GM23248 (cell line): ENCODE results near the gene RGL4. TPM values are rescaled to one million over a fixed set of nuclear protein-coding genes. Genes with fewer than 3 reads are reported as not detected.

ENCODE experiments used
- DNase-seq: peaks from one replicate; pipeline ENCODE4 v3.0.0-alpha.2; 2015
- H2AFZ ChIP-seq: fragments of 200-600 bp; sonication (generic); 2 replicates; pipeline ENCODE4 v1.6.1; 2016; ENCODE audit warnings: antibody characterized with exemption
- H3F3A ChIP-seq: fragments of 200-600 bp; sonication (generic); 2 replicates; pipeline ENCODE4 v1.6.1; 2016; ENCODE audit warnings: mild to moderate bottlenecking, antibody characterized with exemption, mixed run types; ENCODE audit not compliant: insufficient read depth
- H3K27ac ChIP-seq: fragments of 200-600 bp; sonication (generic); 2 replicates; pipeline ENCODE4 v1.5.1; 2016; ENCODE audit warnings: mild to moderate bottlenecking
- H3K27me3 ChIP-seq: fragments of 200-600 bp; sonication (generic); replicated peaks from 2 replicates; pipeline ENCODE4 v1.6.1; 2016; ENCODE audit warnings: mild to moderate bottlenecking; ENCODE audit not compliant: insufficient read depth
- H3K36me3 ChIP-seq: fragments of 200-600 bp; sonication (generic); 2 replicates; pipeline ENCODE4 v1.6.1; 2016; ENCODE audit warnings: low read depth, mild to moderate bottlenecking
- H3K4me1 ChIP-seq: fragments of 200-600 bp; sonication (generic); 2 replicates; pipeline ENCODE4 v1.6.1; 2016; ENCODE audit warnings: mild to moderate bottlenecking; ENCODE audit not compliant: insufficient read depth
- H3K4me2 ChIP-seq: fragments of 200-600 bp; sonication (generic); one replicate; pipeline ENCODE4 v1.6.1; 2016; ENCODE audit warnings: mild to moderate bottlenecking; ENCODE audit not compliant: unreplicated experiment
- H3K4me3 ChIP-seq: fragments of 200-600 bp; sonication (generic); 2 replicates; pipeline ENCODE4 v1.5.1; 2016; ENCODE audit warnings: mild to moderate bottlenecking
- H3K79me2 ChIP-seq: fragments of 200-600 bp; sonication (generic); 2 replicates; pipeline ENCODE4 v1.6.1; 2016; ENCODE audit warnings: mild to moderate bottlenecking; ENCODE audit not compliant: insufficient read depth
- H3K9ac ChIP-seq: fragments of 200-600 bp; sonication (generic); 2 replicates; pipeline ENCODE4 v1.6.1; 2016; ENCODE audit warnings: mild to moderate bottlenecking
- H3K9me2 ChIP-seq: fragments of 200-600 bp; sonication (generic); 2 replicates; pipeline ENCODE4 v1.6.1; 2016; ENCODE audit warnings: mixed run types, mild to moderate bottlenecking, moderate library complexity; ENCODE audit not compliant: insufficient read depth
- H3K9me3 ChIP-seq: fragments of 200-600 bp; sonication (generic); one replicate; pipeline ENCODE4 v1.6.1; 2017; ENCODE audit warnings: low read depth
- H4K20me1 ChIP-seq: fragments of 200-600 bp; sonication (generic); 2 replicates; pipeline ENCODE4 v1.6.0; 2016; ENCODE audit not compliant: insufficient read depth
- EZH2 ChIP-seq: fragments of 200-600 bp; sonication (generic); IDR thresholded peaks from 2 replicates; pipeline ENCODE4 v1.6.1; 2018; ENCODE audit warnings: antibody characterized with exemption, mild to moderate bottlenecking; ENCODE audit not compliant: insufficient read depth, poor library complexity, severe bottlenecking
- EZH2phosphoT487 ChIP-seq: fragments of 200-600 bp; sonication (generic); IDR thresholded peaks from 2 replicates; pipeline ENCODE4 v1.6.1; 2018; ENCODE audit warnings: antibody characterized with exemption, moderate library complexity, mild to moderate bottlenecking, low read depth; ENCODE audit not compliant: insufficient read depth
- WGBS, 2 experiments: methylation state at CpG; one replicate each; pipeline ENCODE4 v1.1.6; 2015 to 2017; ENCODE audit warnings: low lambda C conversion rate in 2 of 2, low coverage in 1 of 2; ENCODE audit errors: missing lambda C conversion rate in 2 of 2; 5-methylcytosine and 5-hydroxymethylcytosine counted together
- in situ Hi-C: fragments of 300-500 bp; cut with MboI; formaldehyde crosslinking; loops from 2 replicates; pipeline ENCODE4 v1.15.0; 2020
- polyA plus RNA-seq: library from polyadenylated mRNA; unstranded; fragments of >200 nt; fragmentation: Nextera tagmentation; extraction: Ambion mirVana; gene quantifications from 2 replicates; pipeline ENCODE4 v1.2.1, GENCODE V29; 2016
- total RNA-seq: library from RNA; depleted of rRNA; stranded (reverse); fragments of >200 nt; shearing (Covaris generic); gene quantifications from 2 replicates; pipeline ENCODE4 v1.2.3, GENCODE V29; 2014

RGL4 gene
- total and polyA plus RNA-seq, 2 experiments from 2014 or later, result 0.06 TPM; not detected in 1

DNA sequence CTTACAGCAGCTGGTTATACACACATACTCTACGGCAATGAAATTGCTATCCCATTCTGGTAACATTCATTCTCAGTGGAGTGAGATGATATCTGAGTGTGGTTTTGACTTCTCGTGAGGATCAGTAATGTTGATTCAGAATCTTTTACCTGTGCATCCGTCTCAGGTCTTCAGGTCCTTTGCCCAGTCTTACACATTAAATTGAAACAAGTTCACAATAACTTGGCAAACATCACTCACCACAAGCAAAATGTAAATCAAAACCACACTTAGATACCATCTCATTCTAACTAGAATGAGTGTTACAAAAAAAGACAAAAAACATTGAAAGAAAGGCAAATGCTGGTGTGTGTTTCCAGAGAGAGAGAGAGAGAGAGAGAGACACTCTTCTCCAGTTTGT is 14.0 kb downstream of the RGL4 start:
- 96 to 97% methylated on average over 3 of the region's 3 CpGs for WGBS, 2 experiments
- DNase-seq, result no peak
- H3F3A ChIP-seq, result peaks cover 7% of the 10 kb centered on the region; the same call in 1 of the 2 replicates
- H3K9me2 ChIP-seq, result no peaks in the 10 kb centered on the region
- no peaks in the 10 kb centered on the region for H3K9me3 ChIP-seq
- no peak overlapping the region for H2AFZ ChIP-seq
- peaks cover 13% of the 10 kb centered on the region; the same call in 1 of the 2 replicates for H3K36me3 ChIP-seq
- H3K27ac ChIP-seq, result no peak overlapping the region
- H3K79me2 ChIP-seq, result peaks cover 26% of the 10 kb centered on the region; the same call in 1 of the 2 replicates
- H3K9ac ChIP-seq, result no peak overlapping the region
- no peaks in the 10 kb centered on the region; the same call in 1 of the 2 replicates for H4K20me1 ChIP-seq
- no peaks in the 10 kb centered on the region for H3K27me3 ChIP-seq
- in situ Hi-C loops, result no loop called here
- peaks cover 8% of the 10 kb centered on the region; the same call in 1 of the 2 replicates for H3K4me1 ChIP-seq
- TF ChIP-seq EZH2 (no peak), EZH2phosphoT487 (no peak)
- H3K4me3 ChIP-seq, result no peak overlapping the region
- H3K4me2 ChIP-seq, result no peak overlapping the region

DNA sequence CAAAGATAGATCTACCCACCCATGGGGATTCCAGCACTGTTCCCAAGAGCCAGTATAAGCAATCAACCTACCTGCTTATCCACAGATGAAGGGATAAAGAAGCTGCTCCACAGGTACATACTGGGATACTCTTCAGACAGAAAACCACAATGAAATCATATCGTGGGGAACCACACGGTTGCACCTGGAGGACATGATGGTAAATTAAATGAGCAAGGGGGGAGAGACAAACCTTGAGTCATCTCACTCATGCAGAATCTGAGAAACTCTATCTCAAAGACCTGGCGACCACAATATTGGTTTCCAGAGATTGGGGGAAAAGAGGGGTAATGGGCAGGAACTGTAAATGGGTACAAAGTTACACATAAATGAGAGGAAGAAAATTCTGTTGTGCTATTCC is 14.5 kb downstream of the RGL4 start:
- no peaks in the 10 kb centered on the region; the same call in 1 of the 2 replicates for H4K20me1 ChIP-seq
- no peak overlapping the region for H3K27ac ChIP-seq
- H3K9me2 ChIP-seq, result no peaks in the 10 kb centered on the region
- peaks cover 8% of the 10 kb centered on the region; the same call in 1 of the 2 replicates for H3K4me1 ChIP-seq
- peaks cover 11% of the 10 kb centered on the region; the same call in 1 of the 2 replicates for H3K36me3 ChIP-seq
- H3K9me3 ChIP-seq, result no peaks in the 10 kb centered on the region
- no peak for DNase-seq
- H3K79me2 ChIP-seq, result peaks cover 25% of the 10 kb centered on the region; the same call in 1 of the 2 replicates
- no peak overlapping the region for H3K9ac ChIP-seq
- in situ Hi-C loops, result no loop called here
- no peak for TF ChIP-seq EZH2
- no peak for TF ChIP-seq EZH2phosphoT487
- no peak overlapping the region for H2AFZ ChIP-seq
- peaks cover 8% of the 10 kb centered on the region; the same call in 1 of the 2 replicates for H3F3A ChIP-seq
- 85 to 87% methylated on average over 3 of the region's 3 CpGs for WGBS, 2 experiments
- no peaks in the 10 kb centered on the region for H3K27me3 ChIP-seq
- H3K4me3 ChIP-seq, result no peak overlapping the region
- no peak overlapping the region for H3K4me2 ChIP-seq

DNA sequence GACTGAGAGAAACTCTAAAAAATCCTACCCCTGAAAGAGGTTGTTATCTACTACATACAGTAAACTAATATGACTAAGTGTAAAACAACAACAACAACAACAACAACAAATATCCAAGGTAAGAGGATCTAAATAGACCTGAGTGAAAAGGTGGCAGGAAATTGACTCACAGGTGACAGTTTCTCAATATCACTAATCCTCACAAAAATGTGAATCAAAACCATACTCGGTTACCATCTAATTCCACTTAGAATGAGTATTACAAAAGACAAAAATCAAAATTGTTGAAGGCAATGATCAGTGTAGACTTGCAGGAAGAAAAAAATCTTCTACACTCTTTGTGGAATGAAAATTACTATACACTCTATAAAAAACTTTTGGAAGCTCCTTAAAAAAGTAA is 17.5 kb downstream of the RGL4 start:
- no peak for DNase-seq
- Histone ChIP-seq H3K9me2 (no peaks in the 10 kb centered on the region), H3K4me2 (no peak overlapping the region), H3K27me3 (no peaks in the 10 kb centered on the region), H3K27ac (no peak overlapping the region), H3F3A (peaks cover 8% of the 10 kb centered on the region; the same call in 1 of the 2 replicates), H4K20me1 (no peaks in the 10 kb centered on the region; the same call in 1 of the 2 replicates), H2AFZ (no peak overlapping the region), H3K4me1 (peaks cover 8% of the 10 kb centered on the region; the same call in 1 of the 2 replicates), H3K9ac (no peak overlapping the region), H3K79me2 (peaks cover 2% of the 10 kb centered on the region; the same call in 1 of the 2 replicates), H3K4me3 (no peak overlapping the region), H3K36me3 (peaks cover 11% of the 10 kb centered on the region; the same call in 1 of the 2 replicates), H3K9me3 (no peaks in the 10 kb centered on the region)
- in situ Hi-C loops, result no loop called here
- TF ChIP-seq EZH2phosphoT487 (no peak), EZH2 (no peak)
- WGBS, 2 experiments, result 91 to 97% methylated on average over 1 of the region's 1 CpG

DNA sequence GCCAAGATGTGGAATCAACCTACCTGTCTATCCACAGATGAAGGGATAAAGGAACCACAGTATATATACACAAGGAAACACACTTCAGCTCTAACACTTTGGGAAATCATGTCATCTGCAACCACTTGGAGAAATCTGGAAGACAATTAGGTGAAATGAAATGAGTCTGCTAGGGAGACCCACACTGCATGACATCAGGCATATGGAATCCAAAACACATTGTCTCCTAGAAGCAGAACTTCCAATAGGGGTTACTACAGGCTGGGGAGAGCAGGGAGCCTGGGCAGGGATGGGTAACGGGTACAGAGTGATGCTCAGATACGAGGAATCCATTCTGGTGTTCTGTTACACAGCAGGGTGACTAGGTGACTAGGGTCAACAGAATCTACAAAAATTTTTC is 18.3 kb downstream of the RGL4 start:
- no peak overlapping the region for H3K9ac ChIP-seq
- peaks cover 11% of the 10 kb centered on the region; the same call in 1 of the 2 replicates for H3K36me3 ChIP-seq

More for the DNA sequence above, 18.3 kb downstream of the RGL4 start:
- in situ Hi-C loops, result no loop called here
- Histone ChIP-seq H3K9me2 (no peaks in the 10 kb centered on the region), H2AFZ (no peak overlapping the region), H3K27me3 (no peaks in the 10 kb centered on the region), H3K27ac (no peak overlapping the region), H3K79me2 (no peaks in the 10 kb centered on the region), H3K4me2 (no peak overlapping the region), H3F3A (peaks cover 8% of the 10 kb centered on the region; the same call in 1 of the 2 replicates), H3K9me3 (no peaks in the 10 kb centered on the region), H3K4me3 (no peak overlapping the region), H3K4me1 (peaks cover 8% of the 10 kb centered on the region; the same call in 1 of the 2 replicates), H4K20me1 (no peaks in the 10 kb centered on the region; the same call in 1 of the 2 replicates)
- peak; percentile 63 for DNase-seq
- TF ChIP-seq EZH2 (no peak), EZH2phosphoT487 (no peak)
- WGBS, 2 experiments, result 36 to 47% methylated on average over 2 of the region's 2 CpGs
